ENCODE data around the gene CDH23. TPM values are rescaled to one million over a fixed set of nuclear protein-coding genes. Genes with fewer than 3 reads are reported as not detected.

Gene CDH23
- total RNA-seq, 2 donors from 2014 or later: 3.9 to 4.4 TPM

DNA sequence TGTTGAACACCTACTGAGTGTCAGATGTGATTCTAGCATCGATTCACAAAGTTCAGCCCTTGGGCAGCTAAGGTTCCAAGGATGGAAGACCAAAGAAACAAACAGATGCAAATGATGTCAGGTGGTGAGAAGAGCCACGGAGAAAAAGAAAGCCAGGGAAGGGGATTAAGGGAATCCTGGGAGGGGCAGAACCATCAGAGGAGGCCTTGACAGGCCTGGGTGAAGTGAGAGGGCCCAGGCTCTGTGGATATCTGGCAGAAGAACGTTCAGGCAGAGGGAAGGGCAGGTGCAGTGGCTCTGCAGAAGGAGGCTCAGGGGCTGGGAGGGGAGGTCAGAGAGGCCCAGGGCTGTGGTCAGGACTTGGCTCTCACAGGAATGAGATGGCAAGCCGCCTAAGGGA, 232.4 kb downstream of the CDH23 start:
- no peak overlapping the region for H3K4me3 ChIP-seq
- H3K4me1 ChIP-seq: no peaks in the 10 kb centered on the region
- no peak for TF ChIP-seq CTCF (IDR thresholded peaks at IDR 0.05)
- H3K27ac ChIP-seq: no peak overlapping the region
- DNase-seq (ENCODE audit: low spot score): no peak
- no peaks in the 10 kb centered on the region for H3K36me3 ChIP-seq
- no peaks in the 10 kb centered on the region for H3K9me3 ChIP-seq
- no peaks in the 10 kb centered on the region for H3K27me3 ChIP-seq

DNA sequence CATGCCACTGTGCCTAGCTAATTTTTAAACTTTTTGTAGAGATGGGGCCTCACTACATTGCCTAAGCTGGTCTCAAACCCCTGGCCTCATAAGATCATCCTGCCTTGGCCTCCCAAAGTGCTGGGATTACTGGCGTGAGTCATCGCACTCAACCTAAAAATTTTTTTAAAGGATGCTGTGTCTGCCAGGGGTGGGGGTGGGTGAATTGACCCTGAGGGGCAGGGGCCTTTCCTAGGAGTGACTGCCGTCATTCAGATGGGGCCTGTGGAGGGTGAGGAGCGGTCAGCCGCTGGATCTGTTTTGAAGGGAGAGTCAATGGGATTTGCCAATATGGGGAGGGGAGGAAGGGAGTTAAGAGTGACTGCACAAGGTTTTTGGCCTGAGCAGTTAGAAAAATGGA, 233.4 kb downstream of the CDH23 start:
- H3K9me3 ChIP-seq: no peaks in the 10 kb centered on the region
- peaks cover 0 to 8% of the 10 kb centered on the region in 2 donors for H3K4me1 ChIP-seq
- H3K27ac ChIP-seq: no peak overlapping the region

DNA sequence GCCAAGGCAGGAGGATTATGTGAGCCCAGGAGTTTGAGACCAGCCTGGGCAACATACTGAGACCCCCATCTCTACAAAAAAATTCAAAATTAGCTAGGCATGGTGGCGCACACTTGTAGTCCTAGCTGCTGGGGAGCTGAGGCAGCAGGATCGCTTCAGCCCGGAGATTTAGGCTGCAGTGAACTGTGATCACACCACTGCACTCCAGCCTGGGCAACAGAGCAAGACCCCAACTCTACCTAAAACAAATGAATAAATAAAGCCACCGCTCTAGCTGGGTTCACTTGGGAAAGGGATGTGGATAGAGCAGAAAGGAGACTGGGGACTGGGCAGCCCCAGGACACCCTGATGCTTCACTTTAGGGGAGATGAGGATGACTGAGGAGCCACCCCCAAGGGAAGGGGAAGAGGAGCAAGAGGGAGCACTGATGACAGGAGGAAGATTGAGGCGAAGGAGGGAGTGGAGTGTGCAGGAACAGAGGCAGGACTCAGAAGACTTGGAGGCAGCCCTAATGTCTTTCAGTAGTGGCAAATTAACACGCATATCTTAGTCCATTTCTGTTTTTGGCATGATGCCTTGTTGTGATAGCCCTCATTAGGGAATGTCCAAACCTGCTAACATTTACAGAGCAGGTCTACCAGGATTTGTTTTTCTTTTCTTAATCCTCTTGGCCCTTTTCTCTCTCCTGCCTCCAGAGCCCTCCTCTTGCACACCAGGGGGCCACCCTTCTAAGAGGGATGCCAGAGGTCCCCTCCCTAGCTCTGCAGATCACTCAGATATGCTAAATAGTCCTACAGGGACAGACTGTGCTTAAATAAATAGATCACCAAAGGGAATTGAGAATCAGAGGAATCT, 234.5 kb downstream of the CDH23 start:
- Histone ChIP-seq H3K27ac (no peak overlapping the region), H3K27me3 (no peaks in the 10 kb centered on the region), H3K9me3 (no peaks in the 10 kb centered on the region), H3K4me1 (peaks cover 0 to 8% of the 10 kb centered on the region in 2 donors), H3K4me3 (no peak overlapping the region), H3K36me3 (no peaks in the 10 kb centered on the region)
- no peak for DNase-seq (ENCODE audit: low spot score)
- TF ChIP-seq CTCF (IDR thresholded peaks at IDR 0.05): no peak

More for the DNA sequence above, 233.4 kb downstream of the CDH23 start:
- H3K4me3 ChIP-seq: no peak overlapping the region
- no peak for TF ChIP-seq CTCF (IDR thresholded peaks at IDR 0.05)
- H3K27me3 ChIP-seq: no peaks in the 10 kb centered on the region
- no peaks in the 10 kb centered on the region for H3K36me3 ChIP-seq
- no peak for DNase-seq (ENCODE audit: low spot score)

DNA sequence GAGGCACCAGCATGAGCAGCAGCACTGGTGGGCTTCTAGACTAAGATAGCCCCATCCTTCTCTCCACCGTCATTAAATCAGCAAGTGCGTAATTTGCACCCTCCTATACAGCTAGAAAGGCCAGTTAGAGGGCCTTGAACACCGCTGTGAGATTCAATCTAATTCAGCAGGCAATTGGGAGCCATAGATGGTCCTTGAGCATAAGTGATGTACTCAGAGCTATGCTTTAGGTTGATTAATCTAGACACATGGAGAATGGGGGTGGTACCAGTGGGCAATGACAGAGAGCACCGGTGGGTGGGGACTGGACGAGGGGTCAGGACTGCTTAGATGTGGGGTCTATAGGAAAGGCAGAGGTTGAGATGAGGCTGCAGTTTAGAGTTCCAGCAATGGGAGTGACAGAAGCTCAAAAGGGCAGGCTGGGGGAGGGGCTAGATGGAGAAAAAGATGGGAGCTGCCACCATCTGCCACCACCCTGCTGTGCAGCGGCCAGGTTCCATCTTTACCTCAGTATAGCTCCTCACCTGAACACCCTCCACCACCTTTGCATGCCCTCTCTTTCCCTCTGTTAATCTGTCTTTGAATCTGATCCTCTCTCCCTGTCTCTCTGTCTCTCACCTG, 235.6 kb downstream of the CDH23 start:
- peaks cover 0 to 8% of the 10 kb centered on the region in 2 donors for H3K4me1 ChIP-seq
- H3K27me3 ChIP-seq: no peaks in the 10 kb centered on the region
- no peaks in the 10 kb centered on the region for H3K36me3 ChIP-seq
- TF ChIP-seq CTCF (IDR thresholded peaks at IDR 0.05): no peak
- H3K27ac ChIP-seq: no peak overlapping the region
- no peaks in the 10 kb centered on the region for H3K9me3 ChIP-seq
- H3K4me3 ChIP-seq: no peak overlapping the region
- no peak for DNase-seq (ENCODE audit: low spot score)

DNA sequence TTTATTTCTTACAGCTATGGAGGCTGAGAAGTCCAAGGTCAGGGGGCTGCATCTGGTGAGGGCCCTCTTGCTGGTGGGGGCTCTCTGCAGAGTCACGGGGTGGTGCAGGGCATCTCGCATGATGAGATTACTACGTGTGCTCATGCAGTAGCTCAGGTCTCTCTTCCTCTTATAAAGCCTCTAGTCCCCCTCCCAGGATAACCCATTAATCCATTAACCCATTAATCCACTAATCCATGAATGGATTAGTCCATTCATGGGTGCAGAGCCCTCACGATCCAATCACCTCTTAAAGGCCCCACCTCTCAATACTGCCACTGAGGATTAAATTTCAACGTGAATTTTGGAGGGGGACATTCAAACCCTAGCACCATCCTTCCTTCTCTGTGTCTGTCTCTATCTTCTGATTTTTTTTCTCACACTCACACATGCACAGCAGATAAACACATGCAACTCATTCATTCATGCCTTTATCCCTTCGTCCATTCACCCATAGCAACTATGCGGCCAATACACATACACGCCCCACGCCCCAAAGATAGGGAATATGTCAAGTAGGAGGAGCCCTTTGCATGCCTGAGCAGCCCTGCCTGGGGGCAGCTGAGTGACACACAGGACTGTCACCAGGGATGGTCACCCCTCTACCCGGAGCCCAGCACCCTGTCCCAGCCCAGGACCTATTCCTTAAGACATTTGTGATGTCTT, 236.3 kb downstream of the CDH23 start:
- Histone ChIP-seq H3K9me3 (no peaks in the 10 kb centered on the region), H3K27ac (no peak overlapping the region), H3K4me1 (peaks cover 0 to 8% of the 10 kb centered on the region in 2 donors), H3K27me3 (no peaks in the 10 kb centered on the region), H3K36me3 (no peaks in the 10 kb centered on the region), H3K4me3 (no peak overlapping the region)
- no peak for DNase-seq (ENCODE audit: low spot score)
- TF ChIP-seq CTCF (IDR thresholded peaks at IDR 0.05): no peak

Data from right atrium auricular region (tissue), 2 donors.